GM13977 (cell line): Measurements from ENCODE around the gene CENATAC.

Experiments used
- DNase-seq: peaks from one replicate; pipeline ENCODE4 v3.0.0; 2012; ENCODE audit warnings: low spot score
- CTCF ChIP-seq: IDR thresholded peaks from 2 replicates; pipeline ENCODE4 v1.5.1; 2012; ENCODE audit warnings: mild to moderate bottlenecking, control low read depth; ENCODE audit not compliant: insufficient read depth; ENCODE audit errors: extremely low read depth, missing control alignments
- in situ Hi-C: fragments of 300-500 bp; cut with MboI; formaldehyde crosslinking; loops from one replicate; pipeline ENCODE4 v1.12.0; 2022; ENCODE audit warnings: low sequenced_read_pairs, low pct_unique_long_range_greater_than_20kb, mixed read lengths, inconsistent platforms; ENCODE audit not compliant: unreplicated experiment

Gene CENATAC

GRCh38 chr11:119061256-119061655 lies 63.3 kb downstream of the CENATAC start:
- no peak for TF ChIP-seq CTCF
- in situ Hi-C loops, result no loop called here
- DNase-seq, result no peak

GRCh38 chr11:119062779-119063178 lies 64.8 kb downstream of the CENATAC start:
- in situ Hi-C loops, result no loop called here
- no peak for TF ChIP-seq CTCF
- DNase-seq, result no peak

DNA sequence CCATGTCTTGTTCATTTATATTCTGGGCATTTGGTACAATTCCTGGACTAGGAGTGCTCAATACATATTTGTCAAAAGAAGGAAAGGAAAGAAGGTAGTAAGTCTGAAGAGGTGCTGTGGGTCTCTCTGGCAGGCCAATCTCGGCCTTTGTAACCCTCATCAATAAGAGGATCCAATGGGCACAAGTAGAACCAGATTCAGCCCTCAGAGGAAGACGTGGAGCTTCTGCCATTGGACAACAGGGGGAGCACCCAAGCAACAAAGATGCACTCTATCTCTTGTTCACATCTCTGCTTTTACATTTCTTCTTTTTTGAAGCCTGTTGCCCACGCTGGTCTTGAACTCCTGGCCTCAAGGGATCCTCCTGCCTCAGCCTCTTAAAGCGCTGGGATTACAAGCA lies 67.4 kb downstream of the CENATAC start:
- peak; percentile 68 for TF ChIP-seq CTCF
- DNase-seq, result peak; percentile 58
- in situ Hi-C loops, result no loop called here
